HG02970 (cell line): ENCODE data around the gene NVL.
A peak's percentile ranks its signal among the peaks of the same experiment; 100 is the strongest.
"Not testable (repeated sequence)": the region's sequence is repeated elsewhere in the genome, so short reads cannot be mapped to it uniquely, and the experiment has no call there.

ENCODE experiments used
- ATAC-seq: cut with Tn5 transposase; IDR thresholded peaks from one replicate; pipeline ENCODE4 v1.9.1; 2021; ENCODE audit warnings: mild to moderate bottlenecking, moderate library complexity, moderate number of reproducible peaks; ENCODE audit not compliant: unreplicated experiment, low FRiP score

The NVL gene

DNA sequence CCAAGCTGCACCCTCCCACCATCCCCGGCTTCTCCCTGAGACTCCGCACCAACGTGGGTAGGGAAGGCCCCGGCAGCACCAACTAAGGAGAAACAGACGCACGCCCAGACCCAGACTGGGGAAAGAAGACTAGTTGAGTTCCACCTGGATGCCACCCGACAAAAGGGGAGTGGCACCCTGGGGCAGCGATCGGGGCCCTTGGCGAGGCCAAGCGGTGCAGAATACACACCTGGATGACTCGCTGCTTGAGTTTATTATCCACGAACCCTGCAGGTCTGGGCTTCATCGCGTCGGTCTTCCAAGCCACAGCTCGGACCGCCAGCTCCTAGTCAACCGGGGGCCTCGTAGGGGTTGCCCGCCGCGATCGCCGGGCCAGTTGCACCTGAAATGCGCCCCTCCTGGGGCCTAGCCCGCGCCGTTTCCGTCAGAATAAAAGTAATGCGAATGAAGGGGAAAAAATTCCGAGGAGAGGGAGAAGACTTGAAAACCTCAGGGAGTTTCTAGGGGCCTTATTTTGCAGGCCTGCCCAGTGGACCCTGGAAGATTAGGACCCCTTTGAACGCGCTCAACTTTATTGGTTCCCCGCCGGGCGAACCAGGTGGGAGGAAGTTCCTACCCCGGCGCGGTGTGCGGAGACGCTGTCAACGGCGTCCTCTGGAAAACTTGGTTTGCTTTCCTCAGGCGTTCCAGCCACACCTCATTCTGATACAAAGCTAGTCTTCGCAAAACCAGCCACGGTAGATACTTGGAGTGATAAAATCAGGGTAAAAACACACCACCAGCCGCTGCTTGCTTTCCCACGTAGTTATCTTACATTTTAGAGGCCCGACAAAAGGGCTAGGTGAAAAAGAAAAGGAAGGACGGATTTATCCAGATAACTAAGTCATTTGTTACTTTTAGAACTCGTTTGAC is at the start of gene NVL:
TSS of gene NVL (minus strand) at position 331 of the 912 bp plus-strand sequence. CDS start at position 286, 45 bp downstream.
- ATAC-seq: peak; percentile 72

GRCh38 chr1:224378855-224379631 is 49.1 kb upstream of the NVL start:
- ATAC-seq: no peak

DNA sequence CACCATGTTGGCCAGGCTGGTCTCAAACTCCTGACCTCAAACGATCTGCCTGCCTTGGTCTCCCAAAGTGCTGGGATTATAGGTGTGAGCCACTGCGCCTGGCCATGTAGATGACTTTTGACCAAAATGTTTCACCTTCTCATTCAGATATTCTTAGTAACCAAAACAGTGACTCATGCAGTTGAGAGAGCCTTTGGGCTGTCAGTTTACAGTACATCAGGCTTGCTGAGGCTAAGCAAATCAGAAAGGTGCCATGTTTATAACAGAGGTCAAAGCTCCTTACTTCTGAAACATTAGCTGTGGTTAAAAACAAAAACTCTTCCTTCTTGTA is 47.7 kb upstream of the NVL start:
- ATAC-seq: no peak

DNA sequence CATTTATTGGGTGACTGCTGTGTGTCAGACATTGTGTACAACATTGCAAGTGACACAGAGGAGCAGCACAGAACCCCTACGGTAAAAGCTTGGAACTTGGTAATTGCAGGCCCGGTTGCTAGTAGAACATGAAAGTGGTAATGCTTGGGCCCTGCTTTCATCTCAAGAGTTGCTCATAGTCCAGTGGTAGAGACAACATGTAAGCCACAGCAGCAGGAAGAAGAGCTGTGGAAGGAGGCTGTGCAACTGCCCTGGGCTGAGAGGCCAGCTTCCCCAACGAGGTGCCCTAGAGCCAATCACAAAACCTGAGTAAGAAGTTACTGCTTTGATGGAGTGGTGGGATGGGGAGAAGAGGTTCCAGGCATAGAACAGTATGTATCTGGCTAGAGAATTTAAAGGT is 45.1 kb upstream of the NVL start:
- ATAC-seq: no peak

GRCh38 chr1:224373008-224373590 is 43.1 kb upstream of the NVL start:
- ATAC-seq: no peak

- ATAC-seq: no peak
These were observed 38.4 kb upstream of the NVL start for GRCh38 chr1:224368409-224368808.

- no peak for ATAC-seq
These were observed 29.2 kb upstream of the NVL start for GRCh38 chr1:224359207-224359606.

- ATAC-seq: no peak
These were observed 28.3 kb upstream of the NVL start for GRCh38 chr1:224358237-224358636.

GRCh38 chr1:224357626-224358124 is 27.7 kb upstream of the NVL start:
- ATAC-seq: no peak

DNA sequence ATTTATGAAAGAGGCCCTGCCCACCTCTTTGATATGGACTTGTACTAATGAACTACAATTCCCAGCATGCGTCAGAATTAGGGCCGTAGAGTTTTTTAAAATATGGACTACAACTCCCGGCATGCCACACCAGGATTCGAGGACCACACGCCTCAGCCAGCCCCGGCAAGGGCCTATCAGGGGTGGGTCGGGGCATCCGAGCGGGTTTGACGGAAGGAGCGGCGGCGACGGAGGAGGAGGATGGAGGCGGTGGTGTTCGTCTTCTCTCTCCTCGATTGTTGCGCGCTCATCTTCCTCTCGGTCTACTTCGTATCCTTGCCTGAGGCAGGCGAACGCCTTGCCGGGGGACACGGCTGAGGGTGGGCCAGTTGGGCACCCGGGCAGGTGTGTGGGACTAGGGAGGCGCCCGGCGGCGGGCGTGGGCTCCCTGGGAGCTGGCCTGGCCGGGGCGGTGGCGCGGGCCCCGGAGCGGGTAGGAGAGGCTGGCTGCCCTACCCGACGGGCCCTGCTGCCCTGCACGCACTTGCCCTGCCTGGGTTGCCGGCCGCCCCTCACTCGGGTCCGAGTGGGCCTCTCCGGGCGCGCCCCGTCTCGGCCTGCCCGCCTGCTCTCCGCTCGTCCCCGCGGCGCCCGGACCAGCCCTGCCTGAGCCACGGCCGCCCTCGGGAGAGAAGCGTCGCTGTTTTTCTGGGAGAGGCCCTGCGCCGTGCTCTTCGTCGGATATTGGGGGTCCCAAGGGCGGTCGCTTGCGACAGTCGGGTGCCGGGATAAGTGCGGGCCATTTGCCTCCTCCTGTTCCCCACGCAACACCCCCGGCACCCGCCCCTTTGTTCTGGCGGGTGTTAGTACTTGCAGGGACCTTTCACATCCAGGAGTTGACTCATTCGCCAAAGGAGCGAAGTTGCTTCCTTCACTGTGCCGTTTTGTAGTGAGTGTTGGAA is 27.0 kb upstream of the NVL start, which contains the start of gene CNIH4:
TSS of gene CNIH4 (plus strand) at position 195 of the 941 bp plus-strand sequence. CDS start at position 241, 46 bp downstream.
- peak; percentile 97 for ATAC-seq

DNA sequence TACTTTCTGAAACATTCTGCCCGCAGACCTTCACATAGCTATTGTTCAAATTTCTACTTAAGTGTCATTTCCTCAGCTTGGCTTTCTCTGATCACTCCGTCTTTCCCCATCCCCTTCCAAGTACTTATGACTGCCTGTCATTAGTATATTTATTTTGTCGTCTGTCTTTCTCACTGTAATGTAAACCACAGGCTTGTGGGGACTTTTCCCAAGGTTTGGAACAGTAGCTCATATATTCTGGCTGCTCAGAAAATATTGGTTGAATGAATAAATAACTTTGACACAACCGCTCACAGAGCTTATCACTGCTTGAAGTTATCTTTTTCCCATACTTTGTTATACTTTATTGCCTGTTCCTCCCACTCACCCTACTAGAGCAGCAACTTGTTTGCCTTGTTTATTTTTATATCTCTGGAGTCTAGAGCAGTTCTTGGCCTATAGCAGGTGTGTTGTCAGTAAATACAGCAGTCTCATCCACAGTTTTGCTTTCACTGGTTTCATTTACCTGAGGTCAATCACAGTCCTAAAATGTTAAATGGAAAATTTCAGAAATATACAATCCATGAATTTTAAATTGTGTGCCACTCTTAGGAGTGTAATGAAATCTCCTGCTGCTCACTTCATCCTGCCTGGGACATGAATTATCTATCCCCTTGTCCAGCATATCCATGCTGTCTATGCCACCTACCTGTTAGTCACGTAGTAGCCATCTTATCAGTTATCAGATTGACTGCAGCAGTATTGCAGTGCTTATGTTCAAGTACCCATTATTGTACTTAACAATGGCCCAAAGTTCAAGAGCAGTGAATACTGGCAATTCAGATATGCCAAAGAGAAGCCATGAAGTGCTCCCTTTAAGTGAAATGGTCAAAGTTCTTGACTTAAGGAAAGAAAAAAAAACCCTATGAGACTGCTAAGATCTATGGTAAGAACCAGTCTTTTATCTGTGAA is 24.3 kb upstream of the NVL start:
- ATAC-seq: no peak

GRCh38 chr1:224352436-224353085 is 22.6 kb upstream of the NVL start:
- ATAC-seq: not testable (repeated sequence)

- ATAC-seq: not testable (repeated sequence)
These were observed 19.7 kb upstream of the NVL start for GRCh38 chr1:224349716-224350115.

- no peak for ATAC-seq
These were observed 18.2 kb upstream of the NVL start for GRCh38 chr1:224348137-224348536.

DNA sequence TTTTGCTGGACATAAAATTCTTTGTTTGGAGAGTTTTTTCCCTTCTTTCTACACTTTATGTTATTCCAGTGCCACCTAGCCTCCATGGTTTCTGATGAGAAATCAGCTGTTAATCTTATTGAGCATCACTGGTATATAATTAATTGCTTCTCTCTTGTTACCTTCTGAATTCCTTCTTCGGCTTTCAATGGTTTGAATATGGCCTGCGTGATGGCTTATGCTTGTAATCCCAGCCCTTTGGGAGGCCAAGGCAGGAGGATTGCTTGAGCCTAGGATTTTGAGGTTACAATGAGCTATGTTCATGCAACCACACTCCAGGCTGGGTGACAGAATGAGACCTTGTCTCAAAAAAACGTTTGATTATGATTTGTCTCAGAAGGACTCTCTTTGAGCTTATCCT is 13.7 kb upstream of the NVL start:
- ATAC-seq: no peak

GRCh38 chr1:224340453-224341384 is 10.7 kb upstream of the NVL start:
- not testable (repeated sequence) for ATAC-seq

GRCh38 chr1:224339442-224340033 is 9.6 kb upstream of the NVL start:
- no peak for ATAC-seq
